GM12878 (cell line): Measurements from ENCODE around the gene LHFPL4.

Experiments used
- BHLHE40 ChIP-seq, 2 experiments: fragments of 450-650 bp in 1 of 2; IDR thresholded peaks; 2 replicates each; pipeline ENCODE4 v1.6.1; 2011 to 2017; ENCODE audit warnings: low read depth in 2 of 2, borderline replicate concordance in 1 of 2, improper control_type of control experiment in 1 of 2, low read length in 1 of 2, mild to moderate bottlenecking in 1 of 2
- CHD2 ChIP-seq: IDR thresholded peaks from 2 replicates; pipeline ENCODE4 v1.6.1; 2011; ENCODE audit warnings: low read depth, low read length, improper control_type of control experiment, borderline replicate concordance
- CTCF ChIP-seq, 3 experiments: IDR thresholded peaks in 2 of 3; conservative IDR thresholded peaks in 1 of 3; 2 replicates each; pipeline ENCODE4 v1.5.1; 2011; ENCODE audit warnings: low read depth in 3 of 3, low read length in 3 of 3, mild to moderate bottlenecking in 3 of 3, control low read depth in 2 of 3, moderate library complexity in 2 of 3, inconsistent platforms in 1 of 3, mixed read lengths in 1 of 3; ENCODE audit not compliant: control insufficient read depth in 2 of 3, insufficient read depth in 1 of 3; ENCODE audit errors: extremely low read depth in 1 of 3
- EZH2 ChIP-seq: IDR thresholded peaks from 2 replicates; pipeline ENCODE4 v1.6.1; 2012; ENCODE audit warnings: low read depth, mild to moderate bottlenecking, control low read depth, inconsistent platforms, low read length, borderline replicate concordance; ENCODE audit not compliant: control insufficient read depth
- JUNB ChIP-seq: IDR thresholded peaks from 2 replicates; pipeline ENCODE4 v1.6.1; 2016; ENCODE audit warnings: antibody characterized with exemption, mild to moderate bottlenecking
- SMC3 ChIP-seq: IDR thresholded peaks from 2 replicates; pipeline ENCODE4 v1.6.1; 2011; ENCODE audit warnings: low read length, improper control_type of control experiment, borderline replicate concordance
- SPI1 ChIP-seq: IDR thresholded peaks from 2 replicates; pipeline ENCODE4 v1.6.1; 2011; ENCODE audit warnings: low read depth, mild to moderate bottlenecking, low read length, moderate library complexity, borderline replicate concordance; ENCODE audit not compliant: insufficient read depth
- ZNF592 ChIP-seq: fragments of 450-650 bp; IDR thresholded peaks from 2 replicates; pipeline ENCODE4 v1.6.1; 2017; ENCODE audit warnings: mild to moderate bottlenecking, moderate library complexity
- TF ChIP-seq, protein P1 (sequence below): fragments of 450-650 bp; IDR thresholded peaks from 2 replicates; pipeline ENCODE4 v1.6.1; 2014; ENCODE audit warnings: mild to moderate bottlenecking

DNA sequence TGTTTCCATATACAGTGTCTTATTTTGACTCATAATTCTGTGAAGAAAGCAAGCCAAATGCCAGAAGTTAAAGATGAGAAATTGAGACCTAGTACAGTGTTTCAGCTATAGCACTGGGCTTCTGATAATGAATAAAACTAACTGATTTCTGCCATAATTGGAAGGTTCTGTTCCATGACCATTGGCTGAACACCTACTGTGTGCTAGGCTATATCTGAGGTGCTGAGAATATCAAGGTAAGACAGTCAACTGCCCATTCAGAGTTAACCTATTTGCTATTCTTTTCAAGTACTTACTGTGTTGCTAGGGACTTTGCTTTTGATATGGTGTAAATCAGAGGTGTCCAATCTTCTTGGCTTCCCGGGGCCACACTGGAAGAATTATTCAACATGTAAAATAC is 73.4 kb downstream of the LHFPL4 start:
- no peak for TF ChIP-seq JUNB
- no peak for TF ChIP-seq CTCF (IDR thresholded peaks at IDR 0.05 in 2 of 3, conservative IDR thresholded peaks at IDR 0.05 in 1 of 3; ENCODE audit: control insufficient read depth in 2 of 3, extremely low read depth in 1 of 3, insufficient read depth in 1 of 3, low read depth in 3 of 3, low read length in 3 of 3)
- no peak for TF ChIP-seq ZNF592
- TF ChIP-seq, protein P1, sequence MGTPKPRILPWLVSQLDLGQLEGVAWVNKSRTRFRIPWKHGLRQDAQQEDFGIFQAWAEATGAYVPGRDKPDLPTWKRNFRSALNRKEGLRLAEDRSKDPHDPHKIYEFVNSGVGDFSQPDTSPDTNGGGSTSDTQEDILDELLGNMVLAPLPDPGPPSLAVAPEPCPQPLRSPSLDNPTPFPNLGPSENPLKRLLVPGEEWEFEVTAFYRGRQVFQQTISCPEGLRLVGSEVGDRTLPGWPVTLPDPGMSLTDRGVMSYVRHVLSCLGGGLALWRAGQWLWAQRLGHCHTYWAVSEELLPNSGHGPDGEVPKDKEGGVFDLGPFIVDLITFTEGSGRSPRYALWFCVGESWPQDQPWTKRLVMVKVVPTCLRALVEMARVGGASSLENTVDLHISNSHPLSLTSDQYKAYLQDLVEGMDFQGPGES: no peak
- TF ChIP-seq CHD2: no peak
- TF ChIP-seq BHLHE40 (IDR thresholded peaks at IDR 0.05; ENCODE audit: borderline replicate concordance in 1 of 2, low read depth in 2 of 2, low read length in 1 of 2): no peak
- TF ChIP-seq EZH2: no peak
- TF ChIP-seq SMC3: no peak
- TF ChIP-seq SPI1: no peak
